H7 (cell line): Measurements from ENCODE around the gene VSTM4. TPM values are rescaled to one million over a fixed set of nuclear protein-coding genes. Genes with fewer than 3 reads are reported as not detected.

Source experiments
- DNase-seq: peaks from one replicate; pipeline ENCODE4 v3.0.0; 2012
- H3K27me3 ChIP-seq: 2 replicates; pipeline ENCODE4 v1.6.0; 2011; ENCODE audit warnings: mild to moderate bottlenecking, low read length; ENCODE audit not compliant: control insufficient read depth, insufficient read depth
- H3K36me3 ChIP-seq: replicated peaks from 2 replicates; pipeline ENCODE4 v1.5.1; 2011; ENCODE audit warnings: low read length; ENCODE audit not compliant: control insufficient read depth, insufficient read depth
- H3K4me3 ChIP-seq: 2 replicates; pipeline ENCODE4 v1.5.1; 2011; ENCODE audit warnings: low read depth, mild to moderate bottlenecking, control low read depth, low read length, moderate library complexity; ENCODE audit not compliant: insufficient read depth
- total RNA-seq: library from RNA; depleted of rRNA; stranded (reverse); fragments of >200 nt; shearing (Covaris generic); gene quantifications from 2 replicates; pipeline ENCODE4 v1.2.3, GENCODE V29; 2014

Gene VSTM4
- total RNA-seq, 1 experiment from 2014 or later = 0.31 TPM

DNA sequence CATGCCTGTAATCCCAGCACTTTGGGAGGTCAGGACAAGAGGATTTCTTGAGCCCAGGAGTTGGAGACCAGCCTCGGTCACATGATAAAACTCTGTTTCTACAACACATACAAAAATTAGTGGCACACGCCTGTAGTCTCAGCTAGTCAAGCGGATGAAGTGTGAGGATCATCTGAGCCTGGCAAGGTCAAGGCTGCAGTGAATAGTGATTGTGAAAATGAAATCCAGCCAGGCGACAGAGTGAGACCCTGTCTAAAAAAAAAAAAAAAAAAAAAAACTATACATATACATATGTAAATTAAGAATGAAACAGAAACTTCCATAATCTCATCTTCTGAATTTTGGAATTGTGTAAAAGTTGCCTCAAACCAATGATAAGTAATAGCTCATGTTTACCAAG is 36.7 kb upstream of the VSTM4 start:
- no peaks in the 10 kb centered on the region for H3K27me3 ChIP-seq
- no peak for DNase-seq
- H3K4me3 ChIP-seq = no peak overlapping the region
- no peaks in the 10 kb centered on the region for H3K36me3 ChIP-seq

DNA sequence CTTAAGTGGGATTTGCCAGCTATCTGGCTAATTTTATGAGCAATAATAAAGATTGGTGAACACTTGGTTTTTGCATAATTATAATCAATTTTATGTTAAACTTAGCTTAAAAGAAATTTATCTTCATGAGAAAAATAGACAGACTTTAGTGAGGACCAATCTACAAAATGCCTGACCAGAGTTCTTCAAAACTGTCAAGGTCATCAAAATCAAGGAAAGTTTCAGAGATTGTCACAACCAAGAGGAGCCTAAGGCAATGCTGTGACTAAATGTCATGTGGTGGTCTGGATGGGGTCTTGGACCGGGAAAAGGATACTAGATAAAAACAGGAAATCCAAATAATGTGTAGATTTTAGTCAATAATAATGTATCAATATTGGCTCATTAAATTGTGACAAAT is 36.2 kb upstream of the VSTM4 start:
- Histone ChIP-seq H3K36me3 (no peaks in the 10 kb centered on the region), H3K27me3 (no peaks in the 10 kb centered on the region)
- DNase-seq = no peak

DNA sequence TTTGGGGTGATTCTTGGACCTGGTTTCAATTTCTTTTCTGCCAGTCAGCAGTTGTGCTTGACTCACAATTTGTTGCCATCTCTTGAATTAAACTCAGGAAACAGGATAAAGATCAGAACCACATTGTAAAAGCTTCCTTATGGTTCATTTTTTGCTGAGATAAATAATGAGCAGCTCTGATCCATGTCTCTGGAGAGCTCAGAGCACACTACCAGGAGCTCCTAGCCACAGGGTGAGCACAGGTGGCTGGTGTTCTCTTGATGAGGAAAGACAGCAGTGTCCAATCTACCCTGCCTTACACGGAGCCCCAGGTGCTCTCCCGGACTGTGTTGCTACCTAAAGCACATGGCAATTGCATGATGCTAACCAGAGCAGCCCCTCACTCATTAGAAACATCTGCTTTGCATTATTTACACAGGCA is 35.7 kb upstream of the VSTM4 start:
- DNase-seq = no peak
- no peaks in the 10 kb centered on the region for H3K36me3 ChIP-seq
- H3K27me3 ChIP-seq = no peaks in the 10 kb centered on the region
- H3K4me3 ChIP-seq = no peak overlapping the region

More for the DNA sequence above, 36.2 kb upstream of the VSTM4 start:
- no peak overlapping the region for H3K4me3 ChIP-seq

DNA sequence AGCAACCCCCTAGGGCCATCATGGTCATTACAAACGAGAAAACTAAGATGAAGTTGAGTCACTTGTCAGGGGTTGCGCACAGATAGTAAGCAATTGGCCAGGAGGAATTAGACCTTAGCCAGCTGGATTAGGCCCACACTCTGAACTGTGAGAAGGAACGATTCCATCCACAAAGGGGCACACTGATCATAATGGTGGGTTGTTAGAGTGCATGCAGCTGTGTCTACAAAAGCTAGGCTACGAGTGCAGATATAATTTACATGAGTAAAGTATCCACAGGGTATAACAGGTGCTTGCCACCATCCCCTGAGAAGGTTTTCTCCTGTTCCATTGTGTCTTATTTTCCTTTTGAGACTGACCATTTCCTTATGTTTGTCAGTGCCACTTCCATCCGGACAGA is 35.1 kb upstream of the VSTM4 start:
- no peaks in the 10 kb centered on the region for H3K36me3 ChIP-seq
- no peaks in the 10 kb centered on the region for H3K27me3 ChIP-seq
- no peak overlapping the region for H3K4me3 ChIP-seq
- DNase-seq = no peak

DNA sequence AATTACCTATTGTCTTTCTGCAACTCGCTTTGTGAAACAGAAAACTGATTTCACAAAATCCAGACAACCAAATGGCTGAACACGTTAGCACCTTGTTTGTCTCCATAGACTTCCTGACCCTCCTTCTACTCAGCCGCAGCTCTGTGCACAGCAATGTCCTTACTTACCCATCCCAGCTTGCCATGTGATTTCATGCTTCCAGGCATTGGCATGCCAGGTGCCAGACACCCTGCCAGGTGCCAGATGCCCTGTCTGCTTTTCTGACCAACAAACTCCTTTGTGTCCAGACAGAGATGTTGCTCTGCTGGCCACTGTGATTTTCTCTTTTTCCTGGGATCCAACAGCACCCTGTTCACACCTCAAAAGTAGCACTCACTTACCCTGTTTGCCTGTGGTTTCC is 34.6 kb upstream of the VSTM4 start:
- no peaks in the 10 kb centered on the region for H3K27me3 ChIP-seq
- H3K36me3 ChIP-seq = no peaks in the 10 kb centered on the region
- no peak for DNase-seq
- H3K4me3 ChIP-seq = no peak overlapping the region

DNA sequence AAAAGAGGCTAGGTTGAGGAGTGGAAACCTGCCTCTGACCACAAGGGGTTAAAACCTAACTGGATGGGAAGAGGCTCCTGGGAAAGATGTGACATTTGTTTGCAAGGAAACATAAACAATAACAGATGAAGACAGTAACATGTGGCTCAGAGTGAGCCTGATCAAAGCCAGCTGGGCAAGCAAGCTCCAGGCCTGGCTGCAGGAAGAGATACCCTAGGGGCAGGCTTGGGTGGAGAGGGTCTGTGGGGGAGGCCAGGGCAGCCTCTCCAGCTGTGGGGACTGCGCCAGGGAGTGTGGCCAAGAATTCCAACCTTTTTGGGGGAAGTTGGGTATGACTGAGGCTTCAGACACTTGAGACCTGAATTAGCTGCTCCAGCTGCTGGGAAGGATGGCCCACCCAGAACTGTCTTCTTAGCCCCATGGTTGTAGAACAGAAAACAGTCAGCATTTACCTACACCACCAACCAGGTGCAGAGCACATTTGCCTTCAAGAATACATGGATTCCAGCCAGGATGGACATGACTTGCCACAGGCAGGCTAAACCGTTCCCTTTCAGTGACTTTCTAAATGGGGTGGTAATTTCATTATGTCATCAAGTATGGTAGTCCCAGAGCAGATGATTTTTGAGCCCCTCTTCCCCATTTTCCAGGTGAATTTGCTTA is 28.9 kb upstream of the VSTM4 start:
- no peak overlapping the region for H3K4me3 ChIP-seq
- no peaks in the 10 kb centered on the region for H3K27me3 ChIP-seq
- no peak for DNase-seq
- no peaks in the 10 kb centered on the region for H3K36me3 ChIP-seq

DNA sequence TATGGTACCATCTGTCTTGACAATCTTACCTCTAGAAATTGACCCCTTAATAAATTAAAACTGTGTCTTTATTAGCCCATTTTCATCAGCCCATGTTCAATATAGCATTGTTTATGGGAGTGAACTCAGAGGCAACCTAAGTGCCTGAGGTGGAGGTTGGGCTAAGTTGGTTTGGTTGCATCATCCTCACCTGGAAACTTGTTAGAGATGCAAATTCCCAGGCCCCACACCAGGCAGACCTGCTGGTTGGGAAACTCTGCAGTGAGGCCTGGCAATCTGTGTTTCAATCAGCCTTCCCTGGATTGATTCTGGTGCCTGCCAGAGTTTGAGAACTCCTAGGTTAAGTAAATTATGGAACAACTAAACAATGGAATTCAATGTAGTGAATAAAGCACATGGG is 27.9 kb upstream of the VSTM4 start:
- Histone ChIP-seq H3K36me3 (no peaks in the 10 kb centered on the region), H3K4me3 (no peak overlapping the region), H3K27me3 (no peaks in the 10 kb centered on the region)
- peak; percentile 74 for DNase-seq

DNA sequence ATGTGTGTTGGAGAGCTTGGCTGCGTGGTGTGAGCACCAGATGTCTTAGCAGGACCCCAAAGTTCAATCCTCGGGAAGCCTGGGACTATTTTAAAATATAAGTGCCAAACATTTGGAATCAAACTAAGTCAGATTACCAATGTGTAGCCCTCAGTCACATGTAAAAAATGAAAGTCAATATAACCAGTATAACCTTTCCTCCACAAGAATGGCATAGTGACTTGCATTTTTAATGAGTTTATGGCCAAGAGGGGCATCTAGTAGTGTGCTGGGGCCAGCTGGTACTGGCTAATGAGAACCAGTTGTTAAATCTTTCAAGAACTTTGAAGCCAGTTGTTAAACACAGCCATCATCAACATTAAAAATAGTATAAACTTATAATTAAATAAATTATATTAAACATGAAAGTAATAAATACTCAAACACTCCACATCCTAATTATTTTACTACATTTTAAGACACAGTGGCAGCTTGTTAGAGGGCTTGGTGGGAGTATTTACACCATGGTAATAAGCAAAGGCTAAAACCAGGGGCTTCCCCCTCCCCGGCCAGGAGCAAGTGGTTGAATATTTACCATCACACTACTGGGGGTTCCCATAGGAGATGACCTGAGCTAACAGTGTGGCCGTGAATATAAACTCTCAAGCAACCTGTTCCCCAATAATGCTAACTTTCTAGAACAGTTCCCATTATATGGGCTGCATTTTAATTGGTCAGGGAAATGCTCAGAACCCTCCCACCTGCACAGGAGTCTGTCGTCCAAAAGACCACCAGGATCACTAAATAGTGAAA is 26.4 kb upstream of the VSTM4 start:
- H3K36me3 ChIP-seq = no peaks in the 10 kb centered on the region
- H3K4me3 ChIP-seq = no peak overlapping the region
- no peaks in the 10 kb centered on the region for H3K27me3 ChIP-seq
- no peak for DNase-seq

DNA sequence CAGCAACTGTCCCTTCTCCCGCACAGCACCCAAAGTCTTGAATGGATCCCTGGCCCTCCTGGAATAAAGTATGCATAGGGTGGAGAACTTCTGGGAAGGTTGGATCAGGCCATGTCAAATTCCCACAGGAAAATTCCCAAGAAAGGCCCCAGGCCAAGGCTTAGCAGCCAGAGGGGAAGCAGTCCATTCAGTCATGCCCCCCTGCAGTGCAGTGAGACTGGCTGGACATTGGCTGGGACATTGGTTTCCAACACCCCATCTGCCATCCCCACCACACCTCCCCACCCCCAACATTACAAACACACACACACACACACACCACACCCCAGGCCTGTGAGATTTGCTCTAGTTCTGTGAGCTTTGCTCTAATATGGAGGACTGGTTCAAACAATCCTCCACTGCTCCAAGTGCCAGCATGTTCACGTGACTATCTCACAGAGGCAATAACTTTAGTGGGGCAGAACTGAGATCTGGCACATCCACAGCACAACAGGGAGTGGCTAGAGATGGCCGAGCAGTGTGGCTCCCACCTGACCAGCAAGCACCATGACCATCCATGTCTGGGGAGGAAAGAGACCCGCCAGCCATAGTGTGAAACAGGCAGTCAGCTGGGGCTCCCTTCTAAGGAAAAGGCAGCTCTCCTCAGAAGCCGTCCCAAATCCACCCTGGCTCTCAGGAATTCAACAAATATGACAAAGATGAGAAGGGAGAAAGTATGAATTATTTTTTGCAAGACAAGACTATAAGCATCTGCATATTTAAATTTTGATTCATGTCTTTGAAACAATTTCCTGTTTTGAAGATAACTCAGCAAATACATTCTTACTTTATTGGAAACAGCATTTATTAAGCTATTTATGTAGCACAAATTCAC is 25.2 kb upstream of the VSTM4 start:
- Histone ChIP-seq H3K27me3 (no peaks in the 10 kb centered on the region), H3K36me3 (no peaks in the 10 kb centered on the region), H3K4me3 (no peak overlapping the region)
- DNase-seq = no peak

DNA sequence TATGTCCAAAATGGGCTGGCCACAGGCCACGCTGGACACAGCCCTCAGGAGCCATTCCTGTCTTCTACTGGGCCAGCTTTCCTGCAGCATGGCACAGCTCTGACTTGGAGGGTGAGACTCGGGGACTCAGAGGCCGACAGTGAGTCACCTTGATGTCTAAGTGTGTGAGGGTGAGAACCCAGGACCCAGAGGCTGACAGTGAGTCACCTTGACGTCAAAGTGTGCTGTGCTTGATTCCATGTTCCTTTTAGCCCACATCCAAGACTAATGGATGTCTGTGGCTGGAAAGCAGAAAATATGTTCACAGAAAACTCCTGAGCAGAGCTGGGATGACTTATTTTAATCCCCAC is 24.5 kb upstream of the VSTM4 start:
- H3K27me3 ChIP-seq = no peaks in the 10 kb centered on the region
- no peak overlapping the region for H3K4me3 ChIP-seq
- no peak for DNase-seq
- no peaks in the 10 kb centered on the region for H3K36me3 ChIP-seq

DNA sequence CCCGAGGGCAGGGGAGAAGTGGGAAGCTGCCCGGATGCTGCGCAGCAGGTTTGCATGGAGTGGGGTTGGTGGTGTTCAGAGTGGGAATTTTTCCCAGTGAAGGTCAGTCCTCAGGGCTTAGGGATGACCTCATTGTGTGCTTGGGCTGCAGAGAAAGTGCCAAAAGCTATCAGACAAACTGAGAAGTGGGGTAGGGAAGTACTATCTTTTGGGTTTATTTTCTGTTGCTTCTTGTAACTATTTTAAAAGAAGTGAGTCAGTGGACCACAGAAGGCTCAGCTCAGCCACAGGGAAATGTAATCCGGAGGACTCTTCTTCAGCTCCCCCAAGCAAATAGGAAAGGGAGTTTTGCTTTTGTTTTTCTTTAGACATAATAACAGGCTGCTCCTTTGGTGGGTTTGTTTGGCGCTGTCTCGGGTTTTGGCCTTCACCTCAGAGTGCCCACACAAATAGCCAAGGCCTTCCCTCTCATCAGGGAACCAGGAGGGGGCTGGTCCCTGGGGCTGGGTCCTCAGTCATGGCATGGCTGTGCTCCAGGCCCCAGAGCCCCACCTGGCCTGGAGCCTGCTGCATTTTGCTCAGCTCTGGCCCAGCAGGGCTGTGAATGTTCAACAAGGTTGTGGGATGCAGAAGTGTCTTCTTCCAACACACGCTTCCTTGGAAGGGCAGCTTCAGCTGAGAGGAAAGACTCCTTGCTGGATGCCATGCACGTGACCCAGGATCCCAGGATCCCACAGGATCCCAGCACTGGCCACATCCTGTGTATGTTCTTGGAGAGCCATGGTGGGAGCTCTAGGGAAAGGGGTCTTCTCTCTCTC is 23.9 kb upstream of the VSTM4 start:
- Histone ChIP-seq H3K4me3 (no peak overlapping the region), H3K27me3 (no peaks in the 10 kb centered on the region), H3K36me3 (no peaks in the 10 kb centered on the region)
- DNase-seq = no peak

DNA sequence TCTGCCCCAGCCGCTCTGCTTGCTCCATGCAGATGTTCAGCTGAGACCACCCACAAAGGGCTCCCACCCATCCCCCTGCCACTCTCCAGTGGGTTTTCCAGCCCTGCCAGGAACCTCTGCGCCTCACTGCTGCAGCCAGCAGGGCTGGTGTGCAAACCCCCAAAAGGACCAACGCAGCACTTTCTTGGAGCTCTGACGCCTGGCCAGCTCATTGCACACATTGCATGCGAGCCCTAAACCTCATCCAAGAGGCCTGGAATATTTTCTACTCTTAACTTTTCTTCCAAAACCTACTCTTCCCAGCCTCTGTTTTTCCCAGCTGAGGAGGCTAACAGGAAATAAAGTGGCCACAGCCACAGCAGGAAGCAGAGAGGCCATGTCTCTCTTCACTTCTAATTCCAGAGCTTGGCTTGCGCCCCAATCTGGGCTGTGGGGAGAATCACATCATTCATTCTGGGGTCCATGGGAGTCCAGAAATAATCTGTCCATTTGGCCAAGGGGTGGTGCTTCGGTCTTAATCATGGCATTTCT is 23.1 kb upstream of the VSTM4 start:
- DNase-seq = no peak
- Histone ChIP-seq H3K36me3 (no peaks in the 10 kb centered on the region), H3K27me3 (no peaks in the 10 kb centered on the region), H3K4me3 (no peak overlapping the region)

DNA sequence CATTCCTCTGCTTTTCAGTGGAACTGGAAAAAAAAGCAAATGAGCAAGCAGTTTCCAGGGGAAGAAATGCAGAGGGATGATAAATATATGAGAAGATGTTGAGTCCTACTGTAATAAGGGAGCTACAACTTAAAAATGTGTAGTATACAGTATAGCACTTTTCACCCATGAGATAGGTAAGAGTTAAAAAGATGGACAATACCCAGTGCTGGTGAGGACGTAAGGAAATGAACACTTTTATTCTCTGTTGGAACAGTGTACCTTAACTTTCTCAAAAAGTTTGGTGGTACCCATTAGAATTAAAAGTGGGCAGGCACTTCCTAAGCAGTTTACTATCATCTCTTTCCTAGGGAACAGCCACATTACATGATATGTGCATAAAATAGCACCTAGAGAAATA is 21.2 kb upstream of the VSTM4 start:
- Histone ChIP-seq H3K4me3 (no peak overlapping the region), H3K36me3 (no peaks in the 10 kb centered on the region), H3K27me3 (no peaks in the 10 kb centered on the region)
- no peak for DNase-seq
